DND-41 (cell line): ENCODE measurements around the gene GBA2.

Source experiments
- EZH2 ChIP-seq: IDR thresholded peaks from 3 replicates; pipeline ENCODE4 v1.6.1; 2012; ENCODE audit warnings: borderline replicate concordance, low read depth, mild to moderate bottlenecking, moderate library complexity, low read length, inconsistent platforms; ENCODE audit not compliant: severe bottlenecking
- TF ChIP-seq, protein P1 (sequence below): IDR thresholded peaks from 2 replicates; pipeline ENCODE4 v1.5.1; 2012; ENCODE audit warnings: borderline replicate concordance, low read length, moderate library complexity, mild to moderate bottlenecking; ENCODE audit not compliant: poor library complexity, severe bottlenecking; ENCODE audit errors: extremely low read depth

DNA sequence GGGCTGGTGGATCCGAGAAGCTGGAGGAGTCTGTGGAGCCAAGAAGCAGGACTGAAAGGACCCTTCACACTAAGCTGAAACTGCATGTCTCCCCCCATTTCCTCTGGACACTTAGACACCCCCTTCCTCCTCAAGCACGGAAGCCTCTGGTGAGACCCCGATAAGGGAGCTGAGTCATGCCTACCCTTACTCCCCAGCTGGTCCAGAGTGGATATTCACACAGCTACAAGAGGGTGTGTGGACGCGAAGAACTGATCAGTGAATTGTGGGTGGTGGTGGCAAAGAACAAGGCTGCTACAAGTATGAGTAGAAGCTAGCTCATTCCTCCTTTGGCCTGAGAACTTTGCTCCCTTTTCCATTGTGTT is 21.4 kb downstream of the GBA2 start:
- TF ChIP-seq EZH2 = no peak
- TF ChIP-seq, protein P1, sequence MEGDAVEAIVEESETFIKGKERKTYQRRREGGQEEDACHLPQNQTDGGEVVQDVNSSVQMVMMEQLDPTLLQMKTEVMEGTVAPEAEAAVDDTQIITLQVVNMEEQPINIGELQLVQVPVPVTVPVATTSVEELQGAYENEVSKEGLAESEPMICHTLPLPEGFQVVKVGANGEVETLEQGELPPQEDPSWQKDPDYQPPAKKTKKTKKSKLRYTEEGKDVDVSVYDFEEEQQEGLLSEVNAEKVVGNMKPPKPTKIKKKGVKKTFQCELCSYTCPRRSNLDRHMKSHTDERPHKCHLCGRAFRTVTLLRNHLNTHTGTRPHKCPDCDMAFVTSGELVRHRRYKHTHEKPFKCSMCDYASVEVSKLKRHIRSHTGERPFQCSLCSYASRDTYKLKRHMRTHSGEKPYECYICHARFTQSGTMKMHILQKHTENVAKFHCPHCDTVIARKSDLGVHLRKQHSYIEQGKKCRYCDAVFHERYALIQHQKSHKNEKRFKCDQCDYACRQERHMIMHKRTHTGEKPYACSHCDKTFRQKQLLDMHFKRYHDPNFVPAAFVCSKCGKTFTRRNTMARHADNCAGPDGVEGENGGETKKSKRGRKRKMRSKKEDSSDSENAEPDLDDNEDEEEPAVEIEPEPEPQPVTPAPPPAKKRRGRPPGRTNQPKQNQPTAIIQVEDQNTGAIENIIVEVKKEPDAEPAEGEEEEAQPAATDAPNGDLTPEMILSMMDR = no peak
